Peyer's patch (tissue), 4 donors: ENCODE results near the gene MET. TPM values are rescaled to one million over a fixed set of nuclear protein-coding genes. Genes with fewer than 3 reads are reported as not detected.
"Not testable (repeated sequence)": the region's sequence is repeated elsewhere in the genome, so short reads cannot be mapped to it uniquely, and the experiment has no call there.

Source experiments
- DNase-seq, 3 donors: peaks; one replicate each; pipeline ENCODE4 v3.0.0-alpha.2; 2017 to 2019
- H3K27ac ChIP-seq, 4 donors: fragments of 200-600 bp; sonication (generic); one replicate each; pipeline ENCODE4 v1.5.1; 2016 to 2019
- H3K27me3 ChIP-seq, 2 donors: fragments of 200-600 bp; sonication (generic); one replicate each; pipeline ENCODE4 v1.5.1; 2019
- H3K36me3 ChIP-seq, 3 donors: fragments of 200-600 bp; sonication (generic); one replicate each; pipeline ENCODE4 v1.5.1; 2016 to 2019
- H3K4me1 ChIP-seq, 4 donors: fragments of 200-600 bp; sonication (generic); one replicate each; pipeline ENCODE4 v1.5.1; 2016 to 2019
- H3K4me3 ChIP-seq, 4 donors: fragments of 200-600 bp; sonication (generic); 1 replicate in 3 of 4; 2 replicates in 1 of 4; pipeline ENCODE4 v1.5.1; 2016 to 2019; ENCODE audit warnings: mild to moderate bottlenecking in 1 of 4
- H3K9me3 ChIP-seq, 4 donors: fragments of 200-600 bp; sonication (generic); one replicate each; pipeline ENCODE4 v1.5.1; 2016 to 2019; ENCODE audit warnings: mild to moderate bottlenecking in 1 of 4
- CTCF ChIP-seq, 6 experiments: fragments of 450-650 bp in 4 of 6; fragments of 200-600 bp in 2 of 6; sonication (generic) in 1 of 6; IDR thresholded peaks; one replicate each; pipeline ENCODE4 v1.5.1; 2017 to 2019; ENCODE audit warnings: antibody characterized with exemption in 6 of 6, mild to moderate bottlenecking in 3 of 6, moderate library complexity in 1 of 6
- POLR2A ChIP-seq, 2 donors: fragments of 450-650 bp; IDR thresholded peaks; one replicate each; pipeline ENCODE4 v1.5.1; 2017; ENCODE audit warnings: antibody characterized with exemption in 2 of 2, mild to moderate bottlenecking in 2 of 2, moderate library complexity in 2 of 2
- total RNA-seq, 4 donors: library from RNA; depleted of rRNA; stranded (reverse); fragments of >200 nt; gene quantifications; one replicate each; pipeline ENCODE4 v1.1.0, GENCODE V29; 2016

Gene MET
- total RNA-seq, 4 donors from 2014 or later, result 2.5 to 34.0 (median 23.6) TPM

- H3K27me3 ChIP-seq, result no peaks in the 10 kb centered on the region
- no peak overlapping the region for H3K4me3 ChIP-seq
- TF ChIP-seq POLR2A (IDR thresholded peaks at IDR 0.05) (no peak), CTCF (IDR thresholded peaks at IDR 0.05) (no peak)
- no peak overlapping the region for H3K27ac ChIP-seq
- H3K4me1 ChIP-seq, result peaks cover 0 to 37% (median 1%) of the 10 kb centered on the region in 4 donors
- no peaks in the 10 kb centered on the region for H3K36me3 ChIP-seq
- no peaks in the 10 kb centered on the region for H3K9me3 ChIP-seq
- no peak for DNase-seq
These were observed 135.1 kb downstream of the MET start for GRCh38 chr7:116807011-116807560.

GRCh38 chr7:116809636-116810266 lies 137.8 kb downstream of the MET start:
- Histone ChIP-seq H3K4me3 (no peak overlapping the region), H3K9me3 (no peaks in the 10 kb centered on the region), H3K27me3 (no peaks in the 10 kb centered on the region), H3K36me3 (no peaks in the 10 kb centered on the region), H3K27ac (peak overlapping the region in 3 of 4 donors; percentile 5 to 85 (median 48)), H3K4me1 (peaks cover 0 to 21% (median 1%) of the 10 kb centered on the region in 4 donors)
- no peak for TF ChIP-seq POLR2A (IDR thresholded peaks at IDR 0.05)
- TF ChIP-seq CTCF (IDR thresholded peaks at IDR 0.05), result peak in 5 of 6 experiments; percentile 19 to 96 (median 89)
- DNase-seq, result no peak

- H3K36me3 ChIP-seq, result no peaks in the 10 kb centered on the region
- H3K4me3 ChIP-seq, result peak overlapping the region in 1 of 4 donors; percentile 14
- H3K4me1 ChIP-seq, result peaks cover 0 to 16% (median 1%) of the 10 kb centered on the region in 4 donors
- H3K27ac ChIP-seq, result peak overlapping the region in 3 of 4 donors; percentile 5 to 85 (median 58)
- H3K27me3 ChIP-seq, result no peaks in the 10 kb centered on the region
- no peak for DNase-seq
- no peaks in the 10 kb centered on the region for H3K9me3 ChIP-seq
- TF ChIP-seq CTCF (IDR thresholded peaks at IDR 0.05) (peak in 3 of 6 experiments; percentile 44 to 47 (median 45)), POLR2A (IDR thresholded peaks at IDR 0.05) (no peak)
These were observed 138.5 kb downstream of the MET start for GRCh38 chr7:116810267-116811116.

GRCh38 chr7:116811768-116812167 lies 139.8 kb downstream of the MET start:
- Histone ChIP-seq H3K27ac (peak overlapping the region in 2 of 4 donors; percentile 58 to 85), H3K4me3 (peak overlapping the region in 1 of 4 donors; percentile 14), H3K4me1 (peaks cover 0 to 9% (median 1%) of the 10 kb centered on the region in 4 donors), H3K27me3 (no peaks in the 10 kb centered on the region), H3K36me3 (no peaks in the 10 kb centered on the region), H3K9me3 (no peaks in the 10 kb centered on the region)
- no peak for DNase-seq
- TF ChIP-seq CTCF (IDR thresholded peaks at IDR 0.05) (no peak), POLR2A (IDR thresholded peaks at IDR 0.05) (no peak)

GRCh38 chr7:116812860-116813259 lies 140.9 kb downstream of the MET start:
- Histone ChIP-seq H3K27me3 (no peaks in the 10 kb centered on the region), H3K9me3 (no peaks in the 10 kb centered on the region), H3K4me3 (no peak overlapping the region), H3K4me1 (peaks cover 0 to 9% (median 1%) of the 10 kb centered on the region in 4 donors), H3K27ac (peak overlapping the region in 2 of 4 donors; percentile 12 to 35), H3K36me3 (no peaks in the 10 kb centered on the region)
- DNase-seq, result no peak
- no peak for TF ChIP-seq CTCF (IDR thresholded peaks at IDR 0.05)
- no peak for TF ChIP-seq POLR2A (IDR thresholded peaks at IDR 0.05)

- H3K27me3 ChIP-seq, H3K4me1 ChIP-seq, H3K27ac ChIP-seq, H3K36me3 ChIP-seq, H3K4me3 ChIP-seq, H3K9me3 ChIP-seq, DNase-seq: not testable (repeated sequence)
These were observed 141.4 kb downstream of the MET start for GRCh38 chr7:116813371-116813770.
